IPS-NIHi7 (cell line): ENCODE data around the gene TESMIN.

ENCODE experiments used
- DNase-seq: peaks from one replicate; pipeline ENCODE4 v3.0.0; 2012; ENCODE audit warnings: mixed read lengths; ENCODE audit errors: extremely low spot score

Gene TESMIN

GRCh38 chr11:68711114-68711513 lies 40.2 kb downstream of the TESMIN start:
- DNase-seq = no peak

- DNase-seq = no peak
Observed at GRCh38 chr11:68710409-68710808, 40.9 kb downstream of the TESMIN start.

- no peak for DNase-seq
Observed at GRCh38 chr11:68709062-68709461, 42.3 kb downstream of the TESMIN start.

GRCh38 chr11:68707527-68707926 lies 43.8 kb downstream of the TESMIN start:
- no peak for DNase-seq

GRCh38 chr11:68704887-68705286 lies 46.4 kb downstream of the TESMIN start:
- peak; percentile 67 for DNase-seq

- DNase-seq = no peak
Observed at GRCh38 chr11:68698993-68699392, 52.3 kb downstream of the TESMIN start.

GRCh38 chr11:68695531-68695930 lies 55.8 kb downstream of the TESMIN start:
- DNase-seq = no peak

- peak; percentile 53 for DNase-seq
Observed at GRCh38 chr11:68694431-68695297, 56.7 kb downstream of the TESMIN start.

- no peak for DNase-seq
Observed at GRCh38 chr11:68693484-68693882, 57.8 kb downstream of the TESMIN start.

- DNase-seq = no peak
Observed at GRCh38 chr11:68692871-68693483, 58.3 kb downstream of the TESMIN start.

- DNase-seq = no peak
Observed at GRCh38 chr11:68692115-68692514, 59.2 kb downstream of the TESMIN start.

GRCh38 chr11:68691402-68691784 lies 59.9 kb downstream of the TESMIN start:
- no peak for DNase-seq

GRCh38 chr11:68690671-68691401 lies 60.5 kb downstream of the TESMIN start:
- DNase-seq = no peak

- DNase-seq = no peak
Observed at GRCh38 chr11:68689737-68690625, 61.3 kb downstream of the TESMIN start.

GRCh38 chr11:68688881-68689280 lies 62.4 kb downstream of the TESMIN start:
- DNase-seq = no peak

- DNase-seq = no peak
Observed at GRCh38 chr11:68687986-68688385, 63.3 kb downstream of the TESMIN start.

- DNase-seq = no peak
Observed at GRCh38 chr11:68687311-68687710, 64.0 kb downstream of the TESMIN start.

GRCh38 chr11:68686486-68686885 lies 64.8 kb downstream of the TESMIN start:
- no peak for DNase-seq

- peak; percentile 7 for DNase-seq
Observed at GRCh38 chr11:68685656-68686380, 65.5 kb downstream of the TESMIN start.

- DNase-seq = peak; percentile 67
Observed at GRCh38 chr11:68684385-68685356, 66.6 kb downstream of the TESMIN start, which contains the start of gene GAL. TSS of gene GAL (plus strand) at chr11:68684544. CDS start at chr11:68684924, 380 bp downstream.
